Measurements from ENCODE around the gene ZNF778. TPM values are rescaled to one million over a fixed set of nuclear protein-coding genes. Genes with fewer than 3 reads are reported as not detected.

The ZNF778 gene
- total RNA-seq, 1 experiment from 2014 or later: 19.5 TPM

DNA sequence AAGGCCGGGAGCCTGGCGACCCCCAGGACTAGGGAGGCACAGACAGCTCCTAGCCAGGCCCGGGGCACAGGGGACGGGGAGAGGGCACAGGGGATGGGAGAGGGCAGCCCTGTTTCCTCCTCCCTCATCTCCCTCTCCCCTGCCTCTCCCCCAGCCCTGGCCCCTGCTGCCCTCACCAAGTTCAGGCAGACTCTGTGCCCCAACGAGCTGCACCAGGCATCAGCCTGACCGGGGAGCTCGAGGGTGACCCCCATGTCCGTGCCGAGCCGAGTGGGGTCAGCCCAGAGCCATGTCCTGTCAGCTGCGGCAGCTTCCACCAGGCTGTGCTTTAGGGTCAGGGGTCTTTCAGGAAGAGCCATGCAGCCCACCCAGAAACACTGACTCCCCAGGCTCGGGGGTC, 40.0 kb upstream of the ZNF778 start:
- Histone ChIP-seq H3K9me3 (ENCODE audit: control insufficient read depth in 1 of 2, insufficient read depth in 1 of 2, low read depth in 1 of 2, low read length in 2 of 2) (no peaks in the 10 kb centered on the region), H3K27ac (ENCODE audit: low read depth, low read length) (no peak overlapping the region; the same call in 1 of the 2 replicates), H3K4me2 (ENCODE audit: low read length) (no peak overlapping the region), H2AFZ (ENCODE audit: low read depth, low read length, poor library complexity, severe bottlenecking) (no peak overlapping the region), H4K20me1 (ENCODE audit: insufficient read depth) (no peaks in the 10 kb centered on the region), H3K27me3 (ENCODE audit: insufficient read depth, low read length) (no peaks in the 10 kb centered on the region), H3K9ac (ENCODE audit: low read length) (no peak overlapping the region), H3K36me3 (ENCODE audit: control insufficient read depth in 1 of 2, insufficient read depth in 2 of 2, low read length in 2 of 2) (no peaks in the 10 kb centered on the region), H3K4me1 (ENCODE audit: control insufficient read depth in 1 of 2, insufficient read depth in 2 of 2, low read length in 2 of 2) (peaks cover 5 to 11% of the 10 kb centered on the region in 2 experiments; a peak in 3 of 4 replicates), H3K79me2 (ENCODE audit: insufficient read depth, low read length) (no peaks in the 10 kb centered on the region), H3K9me2 (ENCODE audit: insufficient read depth) (no peaks in the 10 kb centered on the region), H3K4me3 (replicated peaks in 1 of 2; ENCODE audit: low read depth in 1 of 2, low read length in 2 of 2) (no peak overlapping the region)
- RAD21 ChIA-PET (ENCODE audit: low non-redundant PET in 1 of 2, low total read pairs in 2 of 2, uncharacterized antibody in 2 of 2, unreplicated experiment in 2 of 2): no interaction called here
- intact Hi-C loops (cut with micrococcal nuclease): no loop called here
- POLR2A ChIA-PET: no interaction called here
- no peak for ATAC-seq
- TF ChIP-seq FOSL1 (IDR thresholded peaks at IDR 0.05; ENCODE audit: low read depth) (no peak), ELF1 (IDR thresholded peaks at IDR 0.05; ENCODE audit: borderline replicate concordance, low read depth) (no peak), CEBPB (IDR thresholded peaks at IDR 0.05; ENCODE audit: low read depth) (no peak), POLR2AphosphoS5 (IDR thresholded peaks at IDR 0.05; ENCODE audit: low read depth, low read length) (no peak), EGR1 (IDR thresholded peaks at IDR 0.05; ENCODE audit: low read depth) (no peak), SP1 (IDR thresholded peaks at IDR 0.05; ENCODE audit: low read depth) (no peak), YY1 (IDR thresholded peaks at IDR 0.05; ENCODE audit: extremely low read depth, insufficient replicate concordance, low read depth, low read length) (no peak)
- TF ChIP-seq, protein P1, sequence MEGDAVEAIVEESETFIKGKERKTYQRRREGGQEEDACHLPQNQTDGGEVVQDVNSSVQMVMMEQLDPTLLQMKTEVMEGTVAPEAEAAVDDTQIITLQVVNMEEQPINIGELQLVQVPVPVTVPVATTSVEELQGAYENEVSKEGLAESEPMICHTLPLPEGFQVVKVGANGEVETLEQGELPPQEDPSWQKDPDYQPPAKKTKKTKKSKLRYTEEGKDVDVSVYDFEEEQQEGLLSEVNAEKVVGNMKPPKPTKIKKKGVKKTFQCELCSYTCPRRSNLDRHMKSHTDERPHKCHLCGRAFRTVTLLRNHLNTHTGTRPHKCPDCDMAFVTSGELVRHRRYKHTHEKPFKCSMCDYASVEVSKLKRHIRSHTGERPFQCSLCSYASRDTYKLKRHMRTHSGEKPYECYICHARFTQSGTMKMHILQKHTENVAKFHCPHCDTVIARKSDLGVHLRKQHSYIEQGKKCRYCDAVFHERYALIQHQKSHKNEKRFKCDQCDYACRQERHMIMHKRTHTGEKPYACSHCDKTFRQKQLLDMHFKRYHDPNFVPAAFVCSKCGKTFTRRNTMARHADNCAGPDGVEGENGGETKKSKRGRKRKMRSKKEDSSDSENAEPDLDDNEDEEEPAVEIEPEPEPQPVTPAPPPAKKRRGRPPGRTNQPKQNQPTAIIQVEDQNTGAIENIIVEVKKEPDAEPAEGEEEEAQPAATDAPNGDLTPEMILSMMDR (IDR thresholded peaks at IDR 0.05 in 2 of 3, conservative IDR thresholded peaks at IDR 0.05 in 1 of 3; ENCODE audit: borderline replicate concordance in 1 of 3, insufficient read depth in 1 of 3, low read depth in 2 of 3, low read length in 2 of 3): no peak
- TF ChIP-seq, protein P2, sequence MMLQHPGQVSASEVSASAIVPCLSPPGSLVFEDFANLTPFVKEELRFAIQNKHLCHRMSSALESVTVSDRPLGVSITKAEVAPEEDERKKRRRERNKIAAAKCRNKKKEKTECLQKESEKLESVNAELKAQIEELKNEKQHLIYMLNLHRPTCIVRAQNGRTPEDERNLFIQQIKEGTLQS (IDR thresholded peaks at IDR 0.05): no peak
- BruUV-seq (replicated peaks): no TSS peak
- no peak for DNase-seq (ENCODE audit: low read depth, low spot score)
- CTCF ChIA-PET: interaction anchor here (1.3 kb wide), 1 partner anchor 38 kb away, joined by 3 read pairs; no protein-coding TSS in a partner anchor
